ENCODE measurements around the gene PDE4A.

The PDE4A gene

DNA sequence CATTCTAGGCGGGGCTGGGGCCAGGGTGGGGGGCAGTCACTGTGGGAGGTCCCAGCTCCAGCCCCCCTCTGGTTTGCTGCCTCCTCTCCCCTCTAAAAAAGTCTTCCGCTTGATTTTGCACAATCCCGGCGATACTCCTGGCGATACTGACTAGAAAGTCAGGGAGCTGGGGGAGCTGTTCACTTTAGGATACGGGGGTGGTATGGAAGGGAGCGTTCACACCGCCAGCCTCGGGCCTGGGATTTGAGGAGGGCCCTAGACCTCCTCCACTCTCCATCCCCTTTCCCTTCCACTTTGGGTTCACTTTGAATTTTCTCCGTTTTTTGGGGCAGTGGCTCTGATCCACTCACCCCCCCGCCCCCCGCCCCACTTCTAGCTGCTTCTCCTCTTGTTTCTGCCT, 47.8 kb downstream of the PDE4A start:
- no peak for DNase-seq

GRCh38 chr19:10471909-10472308, 51.6 kb downstream of the PDE4A start:
- DNase-seq, result no peak

DNA sequence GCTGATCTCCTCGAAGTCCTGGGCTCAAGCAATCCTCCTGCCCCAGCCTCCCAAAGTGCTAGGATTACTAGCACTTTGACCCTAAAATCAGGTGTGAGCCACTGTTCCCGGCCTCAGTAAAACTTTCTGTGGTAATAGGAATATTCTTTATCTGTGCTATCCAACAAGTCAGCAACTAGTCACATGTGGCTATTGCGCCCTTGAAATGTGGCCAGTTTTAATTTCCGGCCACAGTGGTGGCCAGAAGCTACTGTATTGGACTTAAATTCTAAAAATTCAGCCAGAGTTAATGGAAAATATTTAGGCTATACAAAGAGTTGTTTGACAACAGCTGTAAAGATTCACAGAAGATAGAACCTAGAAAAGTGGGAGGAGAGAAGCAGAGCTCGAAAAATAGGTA, 52.9 kb downstream of the PDE4A start:
- no peak for DNase-seq

DNA sequence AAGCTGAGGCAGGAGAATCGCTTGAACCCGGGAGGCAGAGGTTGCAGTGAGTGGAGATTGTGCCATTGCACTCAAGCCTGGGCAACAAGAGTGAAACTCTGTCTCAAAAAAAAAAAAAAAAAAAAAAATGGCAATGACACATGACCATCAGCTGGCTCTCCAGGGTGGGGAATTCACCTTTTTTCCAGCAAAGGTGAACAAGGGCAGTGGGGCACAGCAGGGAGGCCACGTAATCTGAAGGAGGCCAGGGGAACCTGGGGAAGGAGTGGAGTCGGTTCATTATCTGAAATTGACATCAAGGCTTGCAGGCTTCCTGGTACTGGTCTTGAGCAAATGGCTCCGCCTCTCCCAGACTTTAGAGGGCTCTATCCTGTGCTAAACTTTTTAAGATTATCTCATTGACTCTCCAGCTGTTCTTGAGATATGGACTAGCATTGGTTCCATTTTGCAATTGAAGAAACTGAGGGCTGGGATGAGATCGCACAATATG, 54.7 kb downstream of the PDE4A start:
- DNase-seq, result no peak

DNA sequence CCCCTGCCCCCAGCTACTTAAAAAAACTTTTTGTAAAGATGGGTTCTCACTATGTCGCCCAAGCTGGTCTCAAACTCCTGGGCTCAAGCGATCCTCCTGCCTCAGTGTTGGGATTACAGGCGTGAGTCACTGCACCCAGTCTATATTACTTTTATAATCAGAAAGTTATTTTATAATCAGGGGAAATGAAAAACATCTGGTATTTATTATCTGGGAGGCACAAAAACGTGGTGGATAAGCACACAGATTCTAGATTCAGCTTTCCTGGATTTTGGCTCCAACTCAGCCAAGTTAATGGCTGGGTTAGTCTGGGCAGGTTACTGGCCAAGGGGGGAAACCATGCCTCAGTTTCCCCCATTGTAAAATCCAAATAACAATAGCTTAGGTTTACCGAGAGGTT, 58.1 kb downstream of the PDE4A start:
- no peak for DNase-seq

DNA sequence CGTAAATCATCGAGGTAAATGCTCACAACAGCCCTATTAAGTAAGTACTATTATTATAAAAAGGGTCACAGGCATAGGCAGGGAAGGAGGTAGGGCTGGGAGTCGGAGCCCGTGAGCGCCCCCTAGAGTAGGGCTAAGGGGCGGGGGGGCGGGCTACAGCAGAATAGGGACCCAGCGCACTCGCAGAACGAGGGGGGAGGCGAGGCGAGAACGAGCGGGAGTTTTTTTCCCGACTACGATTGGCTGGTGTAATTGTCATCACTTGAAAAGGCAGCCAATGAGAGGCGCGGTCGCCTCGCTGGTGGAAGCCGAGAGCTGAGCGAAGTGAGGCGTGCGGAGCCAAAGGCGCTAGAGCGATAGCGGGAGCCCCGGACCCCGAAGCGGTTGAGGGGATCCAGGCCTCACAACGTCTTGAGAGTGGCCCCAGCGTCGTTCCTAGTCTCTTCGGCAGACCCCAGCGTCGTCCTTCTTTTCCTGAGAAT, 58.6 kb downstream of the PDE4A start:
- DNase-seq, result peak; percentile 89 to 91

GRCh38 chr19:10486551-10486950, 66.2 kb downstream of the PDE4A start:
- DNase-seq, result no peak

DNA sequence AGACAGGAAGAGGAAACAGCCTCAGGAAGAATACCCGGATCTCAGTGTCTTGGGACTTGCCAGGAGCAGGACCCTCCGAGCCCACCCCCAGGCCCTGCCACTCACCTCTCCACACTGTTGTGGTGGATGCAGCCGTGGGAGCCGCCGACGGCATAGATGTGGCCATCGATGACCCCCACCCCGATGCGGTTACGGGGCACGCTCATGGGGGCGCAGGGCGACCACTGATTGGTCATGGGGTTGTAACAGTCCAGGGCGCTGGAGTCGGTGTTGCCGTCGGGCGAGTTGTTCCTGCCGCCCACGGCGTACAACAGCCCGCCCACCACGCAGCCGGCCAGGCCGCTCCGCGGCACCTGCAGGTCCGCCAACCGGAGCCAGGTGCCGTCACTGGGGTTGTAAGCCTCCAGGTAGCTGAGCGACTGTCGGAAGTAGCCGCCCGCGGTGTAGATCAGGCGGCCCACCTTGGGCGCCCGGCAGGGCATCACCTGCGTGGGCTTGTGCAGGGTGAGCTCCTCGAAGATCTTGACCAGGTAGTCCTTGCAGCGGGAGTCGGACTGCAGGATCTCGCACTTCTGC, 71.2 kb downstream of the PDE4A start:
- DNase-seq, result no peak

DNA sequence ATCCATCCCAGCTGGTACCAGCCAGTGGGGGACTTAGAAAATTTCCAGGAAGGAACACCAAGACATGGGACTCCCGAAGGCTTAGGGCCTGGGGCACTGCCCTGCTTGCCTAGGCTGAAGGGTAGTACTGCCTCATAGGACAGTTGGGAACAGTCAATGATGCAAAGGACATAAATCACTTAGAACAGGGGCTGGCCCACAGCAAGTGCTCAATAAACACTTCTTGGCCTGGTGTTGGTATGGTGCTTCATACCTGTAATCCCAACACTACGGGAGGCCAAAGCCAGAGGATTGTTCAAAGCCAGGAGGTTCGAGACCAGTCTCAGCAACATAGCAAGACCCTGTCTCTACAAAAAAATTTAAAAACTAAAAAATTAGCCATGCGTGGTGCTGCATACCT, 77.0 kb downstream of the PDE4A start:
- DNase-seq, result no peak

GRCh38 chr19:10499550-10500246, 79.4 kb downstream of the PDE4A start:
- DNase-seq, result no peak

DNA sequence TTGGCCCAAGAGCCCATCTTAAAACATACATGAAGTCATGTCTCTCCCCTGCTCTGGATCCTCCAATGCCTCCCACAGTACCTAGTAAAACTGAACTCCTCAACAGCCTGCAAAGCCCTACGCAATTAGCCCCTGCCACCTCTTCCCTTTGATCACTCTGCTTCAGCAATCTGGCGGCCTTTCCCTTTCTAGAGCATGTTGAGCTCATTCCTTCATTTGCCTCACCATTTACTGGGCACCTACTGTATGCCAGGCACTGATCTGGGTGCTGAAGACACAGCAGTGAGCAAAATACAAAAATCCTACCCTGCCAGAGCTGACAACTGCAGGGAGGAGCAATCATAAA, 79.9 kb downstream of the PDE4A start:
- no peak for DNase-seq

DNA sequence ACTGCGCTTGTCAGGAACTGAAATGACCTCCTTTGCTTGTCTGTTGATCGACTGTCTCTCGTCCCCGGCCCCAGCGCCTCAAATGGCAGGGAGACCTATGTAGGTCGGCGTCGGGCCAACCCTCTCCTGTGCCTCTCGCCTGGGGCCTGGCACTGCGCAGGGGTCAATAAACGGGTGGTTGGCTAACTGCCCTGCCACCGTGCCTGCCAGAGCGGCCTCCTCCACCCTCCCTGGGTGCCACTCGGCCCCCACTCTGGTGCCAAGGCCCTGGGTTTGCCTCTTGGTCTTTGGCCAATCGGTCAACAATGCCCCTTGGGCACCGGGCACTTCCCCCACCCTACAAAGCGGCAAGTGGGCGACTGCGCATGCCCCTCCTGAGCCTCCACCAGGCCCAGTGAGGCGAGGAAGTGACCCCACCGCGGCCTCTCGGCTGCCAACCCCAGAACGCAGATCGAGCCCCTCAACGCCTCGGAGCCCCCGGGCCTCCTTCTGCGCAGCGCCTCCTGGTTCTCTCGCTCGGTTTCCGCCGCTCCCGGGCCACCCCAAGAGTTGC, 81.7 kb downstream of the PDE4A start:
- peak; percentile 16 to 20 for DNase-seq

GRCh38 chr19:10502524-10503001, 82.2 kb downstream of the PDE4A start:
- peak; percentile 81 to 85 for DNase-seq

DNA sequence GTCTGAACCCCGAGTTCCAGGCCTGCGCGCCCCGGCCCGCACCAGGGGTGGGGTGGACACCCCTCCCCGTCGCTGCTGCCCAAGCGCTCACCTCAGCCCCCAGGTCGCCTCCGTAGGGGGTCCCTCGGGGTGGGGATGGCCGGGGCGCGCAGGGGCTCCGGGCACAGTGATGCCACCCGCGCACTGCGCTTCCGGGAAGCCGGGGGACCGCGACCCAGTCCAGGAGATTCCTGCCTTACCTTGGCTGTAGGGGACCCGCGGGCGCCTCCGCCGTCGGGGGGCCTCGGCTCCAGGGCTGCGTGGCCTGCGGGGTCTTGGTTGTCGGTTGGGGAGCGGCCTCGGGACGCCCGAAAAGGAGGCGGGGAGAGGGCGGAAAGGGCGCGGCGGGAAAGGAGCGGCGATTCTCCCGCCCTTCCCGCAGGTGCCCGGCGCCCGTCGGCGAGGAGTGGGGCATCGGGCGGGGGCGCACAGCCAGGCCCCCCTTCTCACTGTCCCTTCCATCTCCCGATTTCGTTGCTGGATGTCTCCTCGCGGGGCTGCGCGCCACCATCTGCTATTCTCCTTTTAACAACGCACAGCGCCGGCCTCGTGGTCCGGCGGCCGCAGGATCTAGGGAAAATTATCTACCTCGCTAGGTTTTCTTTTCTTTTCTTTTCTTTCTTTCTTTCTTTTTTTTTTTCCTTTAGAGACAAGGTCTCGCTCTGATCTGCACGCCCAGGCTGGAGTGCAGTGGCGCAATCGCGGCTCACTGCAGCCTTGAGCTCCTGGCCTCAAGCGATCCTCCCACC, 82.9 kb downstream of the PDE4A start, which contains the start of gene KEAP1:
KEAP1 (minus strand) TSS at position 355 of the 788 bp plus-strand sequence. CDS start 3,323 bp downstream, outside the sequence.
- peak in 1 of 2 experiments; percentile 17 for DNase-seq

- DNase-seq, result peak; percentile 79 to 82
Measured at GRCh38 chr19:10505583-10506229, 85.4 kb downstream of the PDE4A start.

- DNase-seq, result no peak
Measured at GRCh38 chr19:10508036-10508435, 87.7 kb downstream of the PDE4A start.

GRCh38 chr19:10508707-10509106, 88.4 kb downstream of the PDE4A start:
- no peak for DNase-seq

DNA sequence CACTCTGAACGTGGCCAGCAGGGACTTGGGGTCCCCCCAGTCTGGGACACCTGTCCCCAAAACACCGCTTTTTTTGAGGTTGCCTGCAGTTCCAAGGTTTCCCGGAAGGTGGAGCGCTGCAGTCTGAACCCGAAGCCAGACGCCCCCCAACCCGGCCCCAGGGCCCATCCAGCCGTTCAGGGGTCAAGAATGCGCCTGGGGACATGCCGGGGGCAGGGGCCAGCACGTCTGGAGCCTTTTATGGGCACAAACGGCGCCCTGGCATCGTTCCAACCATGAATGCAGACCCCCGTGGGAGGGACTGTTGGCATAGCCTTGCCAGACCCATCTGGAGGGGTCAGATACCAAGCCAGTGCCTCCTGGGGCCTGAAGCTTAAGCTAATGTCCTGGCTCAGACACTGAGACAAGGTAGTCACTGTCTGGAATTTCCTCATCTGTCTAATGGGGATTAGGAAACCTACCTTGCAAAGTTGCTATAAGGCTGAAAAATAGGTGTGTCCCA, 90.0 kb downstream of the PDE4A start:
- DNase-seq, result peak; percentile 49 to 61

- no peak for DNase-seq
Measured at GRCh38 chr19:10513223-10513622, 92.9 kb downstream of the PDE4A start.

- DNase-seq, result peak; percentile 17 to 33
Measured at GRCh38 chr19:10514211-10515145, 94.1 kb downstream of the PDE4A start.

DNA sequence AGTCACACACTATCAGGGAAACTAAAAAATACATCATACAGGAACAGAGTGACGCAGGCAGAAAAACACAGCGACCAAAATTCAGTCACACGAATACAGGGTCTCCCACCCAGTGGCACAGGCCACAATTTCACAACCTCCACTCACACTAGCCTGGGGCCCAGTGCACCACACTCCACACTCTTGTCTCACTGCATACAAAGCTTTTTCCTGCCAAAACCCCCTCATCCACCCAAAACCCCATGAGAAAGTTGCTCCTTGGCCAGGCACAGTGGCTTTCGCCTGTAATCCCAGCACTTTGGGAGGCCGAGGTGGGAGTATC, 95.7 kb downstream of the PDE4A start:
- no peak for DNase-seq

All from activated CD4-positive, alpha-beta T cell treated with anti-CD3 and anti-CD28 coated beads, Interleukin-2, amount 50 U/mL, for 4 hours (primary cell).